Smooth muscle cell of the pulmonary artery (primary cell): Measurements from ENCODE around the gene LCE4A. TPM values are rescaled to one million over a fixed set of nuclear protein-coding genes. Genes with fewer than 3 reads are reported as not detected.

Experiments used
- total RNA-seq: library from RNA; depleted of rRNA; stranded (reverse); fragments of >200 nt; gene quantifications from 2 replicates; pipeline ENCODE4 v1.2.3, GENCODE V29; 2014

The LCE4A gene
- not detected in 2 replicates for total RNA-seq

GRCh38 chr1:152707860-152708259 lies at the start of gene LCE4A:
TSS of gene LCE4A (plus strand) at chr1:152708160. CDS start at chr1:152709076, 916 bp downstream.

GRCh38 chr1:152663098-152663497 lies 44.9 kb upstream of the LCE4A start, which contains the start of gene LCE2D:
TSS of gene LCE2D (plus strand) at chr1:152663380. CDS start at chr1:152664106, 726 bp downstream.

GRCh38 chr1:152674983-152675382 lies 33.0 kb upstream of the LCE4A start, which contains the start of gene LCE2C:
TSS of gene LCE2C (plus strand) at chr1:152675279. CDS start at chr1:152676016, 737 bp downstream.

GRCh38 chr1:152685823-152686222 lies 22.1 kb upstream of the LCE4A start, which contains the start of gene LCE2B:
TSS of gene LCE2B (plus strand) at chr1:152686123. CDS start at chr1:152686844, 721 bp downstream.

GRCh38 chr1:152697701-152698600 lies 10.0 kb upstream of the LCE4A start, which contains the start of gene LCE2A:
TSS of gene LCE2A (plus strand) at chr1:152698345. CDS start at chr1:152698902, 557 bp downstream.

GRCh38 chr1:152757747-152758146 lies 49.8 kb downstream of the LCE4A start, which contains the start of gene KPRP:
TSS of gene KPRP (plus strand) at chr1:152758025. CDS start at chr1:152759589, 1,564 bp downstream.

Other genes starting within 250 kb of the LCE4A start
- gene LCE5A, start 197.4 kb upstream of the LCE4A start, total RNA-seq = not detected in 2 replicates
- not detected in 2 replicates for gene CRCT1, start 193.7 kb upstream of the LCE4A start, total RNA-seq
- gene LCE3E, start 141.4 kb upstream of the LCE4A start, total RNA-seq = not detected in 2 replicates
- not detected in 2 replicates for gene LCE3D, start 127.6 kb upstream of the LCE4A start, total RNA-seq
- gene LCE3C, start 107.9 kb upstream of the LCE4A start, total RNA-seq = not detected in 2 replicates
- not detected in 2 replicates for gene LCE3B, start 94.3 kb upstream of the LCE4A start, total RNA-seq
- gene LCE3A, start 85.1 kb upstream of the LCE4A start, total RNA-seq = not detected in 2 replicates
- gene LCE2D, start 44.8 kb upstream of the LCE4A start, total RNA-seq = not detected in 2 replicates
- gene LCE2C, start 32.9 kb upstream of the LCE4A start, total RNA-seq = not detected in 2 replicates
- not detected in 2 replicates for gene LCE2B, start 22.0 kb upstream of the LCE4A start, total RNA-seq
- not detected in 2 replicates for gene LCE2A, start 9.8 kb upstream of the LCE4A start, total RNA-seq
- not detected in 2 replicates for gene KPRP, start 49.9 kb downstream of the LCE4A start, total RNA-seq
- gene LCE1F, start 67.0 kb downstream of the LCE4A start, total RNA-seq = not detected in 2 replicates
- not detected in 2 replicates for gene LCE1E, start 78.1 kb downstream of the LCE4A start, total RNA-seq
- gene LCE1D, start 88.6 kb downstream of the LCE4A start, total RNA-seq = not detected in 2 replicates
- gene LCE1C, start 98.5 kb downstream of the LCE4A start, total RNA-seq = not detected in 2 replicates
- not detected in 2 replicates for gene LCE1B, start 103.8 kb downstream of the LCE4A start, total RNA-seq
- not detected in 2 replicates for gene LCE1A, start 119.3 kb downstream of the LCE4A start, total RNA-seq
- gene LCE6A, start 134.7 kb downstream of the LCE4A start, total RNA-seq = not detected in 2 replicates
- not detected in 2 replicates for gene LCE7A, start 151.8 kb downstream of the LCE4A start, total RNA-seq
- not detected in 2 replicates for gene SMCP, start 170.2 kb downstream of the LCE4A start, total RNA-seq
- gene IVL, start 200.4 kb downstream of the LCE4A start, total RNA-seq = not detected in 2 replicates
- not detected in 2 replicates for gene SPRR5, start 239.0 kb downstream of the LCE4A start, total RNA-seq